Colonic mucosa (tissue), 4 donors: Measurements from ENCODE around the gene SPRR4. TPM values are rescaled to one million over a fixed set of nuclear protein-coding genes. Genes with fewer than 3 reads are reported as not detected.

Experiments used
- DNase-seq: peaks from one replicate; pipeline ENCODE4 v3.0.0-alpha.2; 2020
- H3K27ac ChIP-seq: fragments of 200-600 bp; one replicate; pipeline ENCODE4 v1.8.0; 2021
- H3K27me3 ChIP-seq: fragments of 200-600 bp; one replicate; pipeline ENCODE4 v1.8.0; 2021
- H3K36me3 ChIP-seq: fragments of 200-600 bp; one replicate; pipeline ENCODE4 v1.8.0; 2021
- H3K4me1 ChIP-seq: fragments of 200-600 bp; one replicate; pipeline ENCODE4 v1.8.0; 2021; ENCODE audit warnings: mild to moderate bottlenecking
- H3K4me3 ChIP-seq: fragments of 200-600 bp; one replicate; pipeline ENCODE4 v1.8.0; 2021
- H3K9ac ChIP-seq, 2 donors: one replicate each; pipeline ENCODE4 v1.7.0; 2013; ENCODE audit warnings: control low read depth in 2 of 2, low read depth in 2 of 2, low read length in 2 of 2
- H3K9me3 ChIP-seq: fragments of 200-600 bp; one replicate; pipeline ENCODE4 v1.8.0; 2021
- CTCF ChIP-seq: fragments of 200-600 bp; IDR thresholded peaks from one replicate; pipeline ENCODE4 v1.8.0; 2022; ENCODE audit warnings: antibody characterized with exemption, mild to moderate bottlenecking
- intact Hi-C: fragments of 100-400 bp; cut with DNase I; formaldehyde crosslinking; loops from one replicate; pipeline ENCODE4 v1.14.1; 2022
- total RNA-seq, 2 donors: library from RNA; stranded (reverse); fragmentation: NEBNext Ultra II Directional in 1 of 2; extraction: Animal tissue kit (Norgen Biotek cat#: 25700) in 1 of 2; gene quantifications; one replicate each; pipeline ENCODE4 v1.2.1, GENCODE V29; 2021
- donor health status: healthy.
- donor health status: DM: no; HTN: no; CAD: no.
- donor health status: DM: no; HTN: no; CAD: no.

The SPRR4 gene
- total RNA-seq, 2 donors from 2014 or later, result not detected

GRCh38 chr1:152964536-152964935 lies 5.9 kb upstream of the SPRR4 start:
- Histone ChIP-seq H3K27ac (no peak overlapping the region), H3K36me3 (no peaks in the 10 kb centered on the region), H3K4me1 (no peaks in the 10 kb centered on the region), H3K27me3 (no peaks in the 10 kb centered on the region), H3K9me3 (no peaks in the 10 kb centered on the region), H3K4me3 (no peak overlapping the region), H3K9ac (no peak overlapping the region)
- no peak for TF ChIP-seq CTCF
- DNase-seq, result no peak
- intact Hi-C loops, result no loop called here

- intact Hi-C loops, result no loop called here
- no peaks in the 10 kb centered on the region for H3K27me3 ChIP-seq
- H3K4me3 ChIP-seq, result no peak overlapping the region
- DNase-seq, result no peak
- no peaks in the 10 kb centered on the region for H3K36me3 ChIP-seq
- no peak overlapping the region for H3K27ac ChIP-seq
- no peaks in the 10 kb centered on the region for H3K4me1 ChIP-seq
- no peaks in the 10 kb centered on the region for H3K9me3 ChIP-seq
- H3K9ac ChIP-seq, result no peak overlapping the region
- TF ChIP-seq CTCF, result no peak
These were observed 4.6 kb upstream of the SPRR4 start for GRCh38 chr1:152965853-152966252.

GRCh38 chr1:152967201-152967600 lies 3.2 kb upstream of the SPRR4 start:
- no peak for DNase-seq
- H3K9me3 ChIP-seq, result no peaks in the 10 kb centered on the region
- TF ChIP-seq CTCF, result no peak
- intact Hi-C loops, result no loop called here
- H3K36me3 ChIP-seq, result no peaks in the 10 kb centered on the region
- no peak overlapping the region for H3K9ac ChIP-seq
- H3K27me3 ChIP-seq, result no peaks in the 10 kb centered on the region
- no peak overlapping the region for H3K27ac ChIP-seq
- H3K4me3 ChIP-seq, result no peak overlapping the region
- H3K4me1 ChIP-seq, result no peaks in the 10 kb centered on the region

GRCh38 chr1:152968248-152968647 lies 2.2 kb upstream of the SPRR4 start:
- no peak for DNase-seq
- no peaks in the 10 kb centered on the region for H3K36me3 ChIP-seq
- no peak overlapping the region for H3K9ac ChIP-seq
- H3K9me3 ChIP-seq, result no peaks in the 10 kb centered on the region
- no peak for TF ChIP-seq CTCF
- no peaks in the 10 kb centered on the region for H3K27me3 ChIP-seq
- H3K4me3 ChIP-seq, result no peak overlapping the region
- no peak overlapping the region for H3K27ac ChIP-seq
- intact Hi-C loops, result no loop called here
- H3K4me1 ChIP-seq, result no peaks in the 10 kb centered on the region

GRCh38 chr1:152969036-152969435 lies 1.4 kb upstream of the SPRR4 start:
- H3K9me3 ChIP-seq, result no peaks in the 10 kb centered on the region
- no peak overlapping the region for H3K27ac ChIP-seq
- intact Hi-C loops, result no loop called here
- no peaks in the 10 kb centered on the region for H3K27me3 ChIP-seq
- H3K4me3 ChIP-seq, result no peak overlapping the region
- TF ChIP-seq CTCF, result no peak
- no peak for DNase-seq
- H3K4me1 ChIP-seq, result no peaks in the 10 kb centered on the region
- no peaks in the 10 kb centered on the region for H3K36me3 ChIP-seq
- no peak overlapping the region for H3K9ac ChIP-seq
